Natural killer cell (primary cell): Measurements from ENCODE around the gene G6PD. TPM values are rescaled to one million over a fixed set of nuclear protein-coding genes. Genes with fewer than 3 reads are reported as not detected.

Experiments used
- ATAC-seq, 3 donors: fragments of 150-1000 bp in 2 of 3; fragments of 200-7000 bp in 1 of 3; cut with Tn5 transposase; 1 replicate in 1 of 3; 2 replicates in 2 of 3; pipeline ENCODE4 v1.10.0; 2021; ENCODE audit warnings: mild to moderate bottlenecking in 2 of 3, moderate library complexity in 2 of 3
- DNase-seq, 2 donors: peaks; one replicate each; pipeline versions ENCODE4 v3.0.0 to v3.0.0-alpha.2; 2013 to 2021; ENCODE audit warnings: mixed read lengths in 1 of 2
- H3K27ac ChIP-seq: one replicate; pipeline ENCODE4 v1.5.1; 2013; ENCODE audit warnings: mild to moderate bottlenecking, low read length
- H3K27me3 ChIP-seq: one replicate; pipeline ENCODE4 v1.6.1; 2013; ENCODE audit warnings: low read length; ENCODE audit not compliant: control insufficient read depth, insufficient read depth
- H3K36me3 ChIP-seq: one replicate; pipeline ENCODE4 v1.6.1; 2013; ENCODE audit warnings: low read length; ENCODE audit not compliant: control insufficient read depth, insufficient read depth
- H3K4me1 ChIP-seq: one replicate; pipeline ENCODE4 v1.6.1; 2013; ENCODE audit warnings: low read length; ENCODE audit not compliant: control insufficient read depth, insufficient read depth
- H3K4me3 ChIP-seq: one replicate; pipeline ENCODE4 v1.5.1; 2013; ENCODE audit warnings: low read length
- H3K9me3 ChIP-seq: one replicate; pipeline ENCODE4 v1.6.1; 2013; ENCODE audit warnings: low read length; ENCODE audit not compliant: control insufficient read depth, insufficient read depth
- H3K27ac Mint-ChIP-seq, 2 donors: one replicate each; pipeline ENCODE4 v1.8.0; 2022; ENCODE audit warnings: mild to moderate bottlenecking in 2 of 2, mixed read lengths in 2 of 2, moderate library complexity in 1 of 2
- H3K27me3 Mint-ChIP-seq, 2 donors: one replicate each; pipeline ENCODE4 v1.8.0; 2022; ENCODE audit warnings: low read depth in 2 of 2, mixed read lengths in 2 of 2
- H3K36me3 Mint-ChIP-seq: one replicate; pipeline ENCODE4 v1.8.0; 2022; ENCODE audit warnings: mixed read lengths
- H3K4me1 Mint-ChIP-seq, 2 donors: one replicate each; pipeline ENCODE4 v1.8.0; 2022; ENCODE audit warnings: mixed read lengths in 2 of 2
- H3K4me3 Mint-ChIP-seq: one replicate; pipeline ENCODE4 v1.8.0; 2022; ENCODE audit warnings: mild to moderate bottlenecking, moderate library complexity, mixed read lengths
- H3K9me3 Mint-ChIP-seq, 2 donors: one replicate each; pipeline ENCODE4 v1.8.0; 2022; ENCODE audit warnings: mixed read lengths in 2 of 2
- CTCF ChIP-seq: fragments of 200-600 bp; IDR thresholded peaks from one replicate; pipeline ENCODE4 v1.8.0; 2022; ENCODE audit warnings: antibody characterized with exemption
- WGBS: methylation state at CpG from one replicate; pipeline ENCODE4 v1.1.7; 2013; ENCODE audit warnings: missing lambda C conversion rate; ENCODE audit not compliant: insufficient coverage; 5-methylcytosine and 5-hydroxymethylcytosine counted together
- intact Hi-C: fragments of 100-400 bp; cut with micrococcal nuclease; formaldehyde crosslinking; loops from one replicate; pipeline ENCODE4 v1.14.2; 2022
- total RNA-seq, 4 donors: library from RNA; stranded (reverse); fragments of 120-200 nt in 1 of 4; gene quantifications; one replicate each; pipeline versions ENCODE4 v1.2.3 to v1.2.4, GENCODE V29; 2013 to 2022

The G6PD gene
- total RNA-seq, 3 donors from 2014 or later (not counting 1 experiment from before 2014, with no cell fraction given), result 184 to 220 (median 197) TPM

- Histone ChIP-seq H3K4me3 (no peak overlapping the region), H3K9me3 (no peaks in the 10 kb centered on the region), H3K27me3 (no peaks in the 10 kb centered on the region), H3K4me1 (peaks cover 56% of the 10 kb centered on the region), H3K36me3 (peaks cover 15% of the 10 kb centered on the region), H3K27ac (no peak overlapping the region)
- Mint-ChIP-seq H3K9me3 (no peaks in the 10 kb centered on the region), H3K4me3 (peak overlapping the region; percentile 85), H3K36me3 (no peaks in the 10 kb centered on the region), H3K4me1 (peaks cover 15 to 17% of the 10 kb centered on the region in 2 donors), H3K27me3 (no peaks in the 10 kb centered on the region), H3K27ac (peak overlapping the region; percentile 87 to 93)
- 83% methylated on average over 3 of the region's 4 CpGs for WGBS
- intact Hi-C loops, result no loop called here
- TF ChIP-seq CTCF, result no peak
- ATAC-seq, result no peak
- DNase-seq, result no peak
These were observed 57.5 kb downstream of the G6PD start for GRCh38 chrX:154489182-154489581.

GRCh38 chrX:154488336-154489075, 58.1 kb downstream of the G6PD start:
- peaks cover 17% of the 10 kb centered on the region for H3K36me3 ChIP-seq
- H3K27me3 ChIP-seq, result no peaks in the 10 kb centered on the region
- no peak overlapping the region for H3K4me3 ChIP-seq
- WGBS, result 93% methylated on average over 20 of the region's 20 CpGs
- Mint-ChIP-seq H3K9me3 (no peaks in the 10 kb centered on the region), H3K27me3 (no peaks in the 10 kb centered on the region), H3K4me1 (peaks cover 15 to 17% of the 10 kb centered on the region in 2 donors), H3K36me3 (no peaks in the 10 kb centered on the region), H3K27ac (peak overlapping the region; percentile 73 to 93), H3K4me3 (peak overlapping the region; percentile 58)
- no peak for ATAC-seq
- intact Hi-C loops, result no loop called here
- H3K9me3 ChIP-seq, result no peaks in the 10 kb centered on the region
- H3K4me1 ChIP-seq, result peaks cover 59% of the 10 kb centered on the region
- TF ChIP-seq CTCF, result no peak
- H3K27ac ChIP-seq, result no peak overlapping the region
- DNase-seq, result no peak

GRCh38 chrX:154487518-154488290, 58.9 kb downstream of the G6PD start:
- H3K27ac ChIP-seq, result peak overlapping the region; percentile 76
- intact Hi-C loops, result no loop called here
- 98% methylated on average over 28 of the region's 28 CpGs for WGBS
- Mint-ChIP-seq H3K27ac (peak overlapping the region; percentile 54 to 73), H3K4me1 (peaks cover 15 to 20% of the 10 kb centered on the region in 2 donors), H3K36me3 (no peaks in the 10 kb centered on the region), H3K9me3 (no peaks in the 10 kb centered on the region), H3K4me3 (peak overlapping the region; percentile 88), H3K27me3 (no peaks in the 10 kb centered on the region)
- peaks cover 17% of the 10 kb centered on the region for H3K36me3 ChIP-seq
- ATAC-seq (no peak), DNase-seq (no peak)
- H3K4me3 ChIP-seq, result no peak overlapping the region
- no peaks in the 10 kb centered on the region for H3K27me3 ChIP-seq
- no peaks in the 10 kb centered on the region for H3K9me3 ChIP-seq
- TF ChIP-seq CTCF, result no peak
- peaks cover 59% of the 10 kb centered on the region for H3K4me1 ChIP-seq
